GM19468 (cell line): ENCODE measurements around the gene MEGF10.

Experiments
- ATAC-seq: cut with Tn5 transposase; IDR thresholded peaks from one replicate; pipeline ENCODE4 v1.9.1; 2021; ENCODE audit warnings: mild to moderate bottlenecking, moderate library complexity, moderate number of reproducible peaks; ENCODE audit not compliant: unreplicated experiment; ENCODE audit errors: extremely low read depth

MEGF10 gene

GRCh38 chr5:127505905-127506304 lies 215.3 kb downstream of the MEGF10 start:
- no peak for ATAC-seq

GRCh38 chr5:127506616-127507015 lies 216.0 kb downstream of the MEGF10 start:
- no peak for ATAC-seq

GRCh38 chr5:127508644-127509373 lies 218.2 kb downstream of the MEGF10 start:
- ATAC-seq, result no peak
